NCI-H1436 treated with DMSO at 0.1 percent for 48 hours (cell line): Measurements from ENCODE around the gene RXRB.

Source experiments
- DNase-seq: peaks from one replicate; lab custom pipeline; 2025; lab: John Stamatoyannopoulos, UW

RXRB gene

GRCh38 chr6:33175436-33176069, 24.9 kb downstream of the RXRB start:
- no peak for DNase-seq

DNA sequence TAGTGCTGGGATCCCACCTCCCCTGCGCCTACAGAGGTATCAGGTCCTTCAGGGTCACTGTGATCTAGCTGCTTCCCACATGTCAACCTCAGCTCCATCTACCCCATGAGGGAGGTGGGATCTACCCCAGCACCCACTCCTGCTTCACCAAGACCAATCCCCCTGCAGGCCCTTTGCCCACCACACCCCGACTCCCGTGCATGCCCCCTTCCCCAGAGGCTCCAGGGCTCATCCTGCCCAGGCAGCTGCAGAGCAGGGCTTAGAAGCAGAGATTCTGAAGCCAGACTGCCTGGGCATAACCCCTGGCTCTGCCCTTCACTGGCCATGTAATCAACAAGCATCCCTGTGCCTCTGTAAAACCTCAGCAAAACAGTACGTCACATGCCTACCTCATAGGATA, 25.7 kb downstream of the RXRB start:
- DNase-seq: no peak

DNA sequence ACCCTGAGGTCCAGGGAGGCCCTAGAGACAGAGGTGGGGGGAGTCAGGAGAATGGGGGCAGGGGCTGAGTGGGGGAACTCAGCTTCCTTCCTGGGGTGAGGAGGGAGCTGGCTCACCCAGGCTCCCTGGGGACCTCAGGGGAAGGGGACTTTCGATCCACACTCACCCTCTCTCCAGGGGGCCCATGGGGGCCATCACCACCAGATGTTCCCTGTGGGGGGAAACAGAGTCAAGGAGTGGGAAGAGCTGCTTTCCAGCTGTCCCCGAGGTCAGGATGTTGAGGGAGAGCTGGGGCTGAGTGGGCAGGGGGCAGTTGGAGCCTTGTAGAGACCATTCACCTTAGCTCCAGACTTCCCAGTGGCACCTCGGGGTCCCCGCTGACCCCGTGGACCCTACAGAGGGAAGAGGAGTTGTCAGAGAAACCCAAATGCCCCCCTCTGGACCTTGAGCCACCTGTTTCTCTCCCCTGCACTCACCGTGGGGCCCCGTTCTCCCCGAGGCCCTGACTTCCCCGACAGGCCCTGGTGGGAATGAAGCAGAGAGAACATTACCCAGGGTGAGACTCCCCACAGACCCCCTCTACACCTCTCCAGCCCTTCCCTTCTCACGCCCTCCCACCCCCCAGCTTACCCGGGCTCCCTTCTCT, 26.8 kb downstream of the RXRB start:
- DNase-seq: no peak

DNA sequence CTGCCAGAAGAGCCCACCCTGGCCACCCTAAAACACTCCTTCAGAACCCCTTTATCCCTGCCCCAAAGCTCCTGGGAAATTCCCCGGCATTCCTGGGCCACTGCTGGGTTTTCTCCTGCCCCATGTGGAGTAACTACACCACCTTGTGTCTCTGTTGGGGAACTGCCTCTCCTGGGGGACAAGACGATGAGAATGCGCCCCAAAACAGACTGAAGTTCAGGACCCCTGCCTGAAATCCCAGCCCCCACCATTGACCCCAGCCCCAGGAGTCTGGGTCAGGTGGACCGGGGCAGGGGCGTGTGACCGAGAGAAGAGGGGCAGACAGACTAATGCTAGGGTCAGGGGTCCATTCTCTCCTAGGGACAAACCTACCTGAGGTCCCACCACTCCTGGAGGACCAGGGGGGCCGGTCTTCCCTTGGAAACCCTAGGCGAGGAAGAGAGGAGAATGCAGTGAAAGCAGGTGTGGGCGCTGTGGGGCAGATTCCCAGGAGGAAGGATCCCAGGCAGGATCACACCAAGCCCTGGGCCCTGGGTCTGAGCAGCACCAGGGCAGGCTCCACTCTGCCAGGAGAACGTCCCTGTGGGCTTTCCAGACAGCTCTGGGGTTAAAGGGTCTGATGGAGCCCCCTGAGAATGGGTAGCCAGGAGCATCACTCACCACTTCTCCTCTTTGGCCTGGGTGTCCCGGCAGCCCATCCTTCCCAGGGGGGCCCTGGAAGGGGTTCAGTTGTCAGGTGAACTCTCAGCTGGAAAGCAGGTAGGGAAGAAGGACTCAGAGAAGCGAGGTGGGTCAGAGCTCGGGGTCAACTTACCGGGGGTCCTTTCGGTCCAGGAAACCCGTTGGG, 27.6 kb downstream of the RXRB start:
- no peak for DNase-seq

GRCh38 chr6:33171880-33172687, 28.4 kb downstream of the RXRB start:
- DNase-seq: no peak

- no peak for DNase-seq
Measured at GRCh38 chr6:33171016-33171879, 29.2 kb downstream of the RXRB start.

DNA sequence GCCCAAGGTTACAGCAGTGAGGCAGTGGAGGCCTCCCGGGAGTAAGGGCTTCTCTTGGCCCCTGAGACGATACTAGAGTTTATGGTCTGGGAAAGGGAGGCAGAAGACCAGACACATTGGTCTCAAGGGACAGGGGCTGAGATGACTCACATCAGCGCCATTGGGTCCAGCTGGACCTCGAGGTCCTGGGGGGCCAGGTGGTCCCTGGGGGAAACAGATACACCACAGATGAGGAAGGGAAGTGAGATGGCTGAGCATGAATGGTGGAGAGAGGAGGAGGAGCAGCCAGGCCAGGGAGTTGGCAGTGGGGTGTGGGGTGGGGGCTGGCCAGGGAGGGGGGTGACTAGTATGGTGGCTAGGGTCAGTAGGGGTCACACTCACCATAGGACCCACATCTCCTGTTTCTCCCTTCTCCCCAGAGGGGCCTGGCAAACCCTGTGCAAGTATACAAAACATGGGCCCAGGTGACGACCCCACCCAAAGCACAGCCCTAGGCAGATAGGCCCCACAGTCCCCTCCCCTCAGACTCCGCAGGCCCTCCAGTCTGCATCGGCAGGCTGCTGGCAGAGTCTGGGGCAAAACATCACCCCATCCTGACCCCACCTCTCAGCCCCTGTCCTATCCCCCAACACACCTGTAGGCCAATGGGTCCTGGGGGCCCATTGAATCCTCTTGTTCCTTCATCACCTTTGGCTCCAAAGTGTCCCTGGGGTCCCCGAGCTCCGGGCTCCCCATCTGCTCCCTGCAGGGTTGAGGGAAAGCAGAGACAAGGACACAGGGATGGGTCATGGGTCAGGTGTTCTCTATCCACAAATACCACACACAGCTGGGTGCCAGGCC, 30.1 kb downstream of the RXRB start:
- no peak for DNase-seq

- no peak for DNase-seq
Measured at GRCh38 chr6:33169291-33170175, 30.9 kb downstream of the RXRB start.

DNA sequence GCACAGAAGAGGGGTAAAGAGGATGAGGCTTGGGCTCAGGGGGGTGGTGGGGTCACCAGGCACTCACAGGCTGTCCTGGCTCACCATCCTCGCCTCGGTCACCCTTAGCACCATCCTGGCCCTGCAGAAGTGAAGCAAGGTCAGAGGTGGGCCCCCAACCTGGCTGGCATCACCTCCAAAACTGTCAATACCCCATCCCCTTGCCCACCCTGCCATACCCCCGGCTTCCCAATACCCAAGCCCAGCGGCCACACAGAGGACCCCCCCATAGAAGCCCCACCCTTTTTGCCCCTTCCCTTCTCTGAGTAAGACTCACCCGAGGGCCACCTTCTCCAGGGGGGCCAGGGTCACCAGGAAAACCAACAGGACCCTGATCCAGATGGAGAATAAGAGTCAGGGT, 31.8 kb downstream of the RXRB start:
- no peak for DNase-seq

DNA sequence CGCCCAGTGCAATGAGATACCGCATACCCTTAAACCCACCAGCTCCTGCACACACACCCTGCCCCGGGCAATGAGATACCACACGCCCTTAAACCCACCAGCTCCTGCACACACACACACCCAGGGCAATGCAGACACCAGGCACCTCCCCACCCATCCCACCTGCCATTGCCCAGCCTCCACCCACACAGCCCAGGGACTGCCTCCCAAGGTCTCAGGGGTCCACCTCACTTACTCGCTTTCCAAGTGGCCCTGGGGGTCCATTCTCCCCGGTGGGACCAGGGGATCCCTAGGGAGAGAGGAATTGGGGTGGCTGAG, 32.2 kb downstream of the RXRB start:
- DNase-seq: no peak

- DNase-seq: no peak
Measured at GRCh38 chr6:33167374-33168283, 32.8 kb downstream of the RXRB start.

- no peak for DNase-seq
Measured at GRCh38 chr6:33166811-33167210, 33.7 kb downstream of the RXRB start.

DNA sequence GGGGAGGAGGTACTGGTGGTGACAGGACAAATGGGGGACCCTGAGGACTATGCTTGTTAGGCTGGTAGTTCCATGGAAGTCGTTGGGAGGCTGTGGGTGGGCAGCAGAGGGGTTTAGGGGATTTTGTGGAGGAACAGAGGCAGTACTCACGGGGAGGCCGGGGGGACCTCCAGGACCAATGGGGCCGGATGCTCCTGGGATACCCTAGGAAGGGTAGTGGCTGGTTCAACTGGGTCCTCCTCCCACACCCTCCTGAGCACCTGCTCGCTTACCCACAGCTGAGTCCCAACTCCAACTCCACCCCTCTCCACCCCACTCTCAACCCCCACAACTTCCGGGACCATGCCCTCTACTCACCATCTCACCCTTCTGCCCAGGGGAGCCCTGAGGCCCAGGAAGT, 34.1 kb downstream of the RXRB start:
- no peak for DNase-seq

DNA sequence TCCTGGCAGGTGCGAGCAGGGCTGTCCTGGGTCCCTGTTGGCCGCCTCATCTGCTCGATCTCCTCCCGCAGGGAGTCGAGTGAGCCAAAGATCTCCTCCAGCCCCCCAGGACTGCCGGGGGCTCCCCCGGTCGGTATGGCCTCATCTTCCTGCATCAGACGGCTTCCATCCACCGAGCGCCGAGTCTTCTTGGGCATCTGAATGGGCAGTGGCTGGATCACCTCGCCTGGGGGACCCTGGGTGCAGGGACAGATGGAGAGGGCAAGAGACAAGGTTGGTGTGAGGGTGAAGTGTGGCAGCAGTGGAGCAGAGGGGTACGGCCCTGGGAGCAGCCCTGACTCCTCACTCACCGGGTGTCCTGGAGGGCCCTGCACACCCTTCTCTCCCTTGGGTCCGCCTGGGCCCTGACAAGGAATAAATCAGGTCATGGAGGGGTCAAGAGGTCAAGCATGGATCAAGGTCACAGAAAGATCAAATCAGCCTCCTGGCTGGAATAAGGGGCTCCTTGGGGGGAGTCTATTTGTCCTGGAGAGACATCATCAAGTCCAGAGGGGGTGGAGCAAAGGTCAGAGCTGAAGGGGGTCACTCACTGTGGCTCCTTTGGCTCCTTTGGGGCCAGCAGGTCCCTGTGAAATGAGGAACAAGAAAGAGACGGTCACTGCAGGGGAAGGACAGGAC, 34.7 kb downstream of the RXRB start:
- DNase-seq: no peak

DNA sequence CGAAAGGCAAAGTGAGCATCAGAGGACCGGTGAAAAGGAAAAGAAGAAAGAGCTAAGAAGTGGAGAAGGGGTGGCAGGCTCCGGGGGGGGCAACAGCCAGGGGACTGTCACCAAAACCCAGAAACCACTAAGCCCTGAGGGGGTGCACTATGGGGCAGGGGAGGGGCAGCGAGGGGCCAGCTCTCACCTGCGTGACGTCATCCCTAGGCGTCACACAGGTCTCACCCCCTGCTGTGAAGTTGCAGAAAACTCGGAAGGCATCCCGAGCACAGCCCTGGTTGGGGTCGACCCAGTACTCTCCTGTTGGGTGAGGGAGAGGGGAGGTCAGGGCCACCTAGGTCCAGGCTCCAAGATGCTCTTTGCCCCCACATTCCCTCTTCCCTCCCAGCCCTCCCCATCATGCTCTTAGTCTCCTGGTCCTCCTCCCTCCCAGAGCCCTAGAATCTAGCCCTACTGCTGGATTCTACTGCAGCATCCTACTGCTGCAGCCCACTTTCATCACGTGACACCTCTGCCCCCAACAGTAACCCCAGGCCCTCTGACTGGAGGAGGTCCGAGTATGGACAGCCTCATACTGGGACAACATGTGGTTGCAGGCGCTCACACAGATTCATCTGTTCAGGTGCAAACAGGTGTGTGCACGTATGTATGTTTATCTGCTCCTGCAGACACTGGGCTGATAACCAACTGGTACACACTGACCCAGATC, 35.6 kb downstream of the RXRB start:
- DNase-seq: no peak

- no peak for DNase-seq
Measured at GRCh38 chr6:33164176-33164575, 36.3 kb downstream of the RXRB start.

DNA sequence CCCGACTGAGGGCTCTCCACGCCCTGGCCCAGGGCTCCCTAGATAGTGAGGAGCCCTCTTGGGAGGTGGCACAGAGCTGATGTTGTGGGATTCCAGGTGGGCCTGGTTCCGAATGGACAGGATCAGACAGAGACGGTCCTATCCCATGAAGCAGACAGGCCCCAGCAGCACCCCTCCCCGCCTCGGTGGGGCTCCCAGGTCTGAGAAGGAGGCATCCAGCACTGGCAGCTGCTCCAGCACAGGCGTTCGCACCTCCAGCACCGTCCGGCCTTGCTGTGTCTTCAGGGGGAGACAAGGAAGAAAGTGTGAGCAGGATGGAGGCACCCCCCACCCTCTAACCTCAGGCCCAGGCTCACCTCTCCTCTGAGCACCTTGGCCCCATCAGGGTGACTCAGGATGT, 36.9 kb downstream of the RXRB start:
- no peak for DNase-seq
